ENCODE measurements around the gene KCTD2. TPM values are rescaled to one million over a fixed set of nuclear protein-coding genes. Genes with fewer than 3 reads are reported as not detected.
A peak's percentile ranks its signal among the peaks of the same experiment; 100 is the strongest.

Gene KCTD2
- total RNA-seq, 1 donor from 2014 or later, result 22.9 TPM

- H3K4me1 ChIP-seq, result peaks cover 61% of the 10 kb centered on the region
- no peak for DNase-seq
- peaks cover 8% of the 10 kb centered on the region for H3K36me3 ChIP-seq
- intact Hi-C loops (cut with DNase I), result loop anchor here (10.0 kb wide), 1 partner anchor 63 kb away; no protein-coding TSS in a partner anchor
- no peak overlapping the region for H3K27ac ChIP-seq
- no peak for ATAC-seq
- no peak overlapping the region for H3K4me3 ChIP-seq
- H3K27me3 ChIP-seq (ENCODE audit: low read depth), result no peaks in the 10 kb centered on the region
- TF ChIP-seq CTCF (IDR thresholded peaks at IDR 0.05), result no peak
- no peaks in the 10 kb centered on the region for H3K9me3 ChIP-seq
Measured at GRCh38 chr17:75111777-75112335, 64.8 kb downstream of the KCTD2 start.

- intact Hi-C loops (cut with DNase I), result loop anchor here (10.0 kb wide), 1 partner anchor 61 kb away; no protein-coding TSS in a partner anchor
- ATAC-seq (peak; percentile 81 to 86), DNase-seq (peak; percentile 87)
- Histone ChIP-seq H3K9me3 (no peaks in the 10 kb centered on the region), H3K4me3 (peak overlapping the region; percentile 71), H3K27ac (peak overlapping the region; percentile 91), H3K27me3 (ENCODE audit: low read depth) (no peaks in the 10 kb centered on the region), H3K36me3 (peaks cover 8% of the 10 kb centered on the region), H3K4me1 (peaks cover 60% of the 10 kb centered on the region)
- TF ChIP-seq CTCF (IDR thresholded peaks at IDR 0.05), result peak; percentile 95
Measured at GRCh38 chr17:75113798-75114551, 67.0 kb downstream of the KCTD2 start.

- intact Hi-C loops (cut with DNase I), result loop anchor here (10.0 kb wide), 1 partner anchor 60 kb away; no protein-coding TSS in a partner anchor
- Histone ChIP-seq H3K36me3 (peaks cover 10% of the 10 kb centered on the region), H3K27me3 (ENCODE audit: low read depth) (no peaks in the 10 kb centered on the region), H3K4me1 (peaks cover 54% of the 10 kb centered on the region), H3K4me3 (peak overlapping the region; percentile 71), H3K9me3 (no peaks in the 10 kb centered on the region), H3K27ac (peak overlapping the region; percentile 91)
- ATAC-seq, result no peak
- no peak for DNase-seq
- TF ChIP-seq CTCF (IDR thresholded peaks at IDR 0.05), result no peak
Measured at GRCh38 chr17:75114552-75115314, 67.7 kb downstream of the KCTD2 start.

Other genes with a start within 250 kb of the KCTD2 start
- gene GRIN2C, start 187.3 kb upstream of the KCTD2 start, total RNA-seq, result 0.83 TPM
- 12.6 TPM for gene FDXR, start 174.2 kb upstream of the KCTD2 start, total RNA-seq
- not detected for gene FADS6, start 153.6 kb upstream of the KCTD2 start, total RNA-seq
- 0.21 TPM for gene USH1G, start 124.0 kb upstream of the KCTD2 start, total RNA-seq
- gene OTOP2, start 123.0 kb upstream of the KCTD2 start, total RNA-seq, result not detected
- gene OTOP3, start 111.3 kb upstream of the KCTD2 start, total RNA-seq, result not detected
- 28.6 TPM for gene HID1, start 74.5 kb upstream of the KCTD2 start, total RNA-seq
- 12.6 TPM for gene CDR2L, start 59.6 kb upstream of the KCTD2 start, total RNA-seq
- gene MRPL58, start 34.6 kb upstream of the KCTD2 start, total RNA-seq, result 22.4 TPM
- gene ATP5PD, start 256 bp upstream of the KCTD2 start, total RNA-seq, result 171 TPM
- gene SLC16A5, start 40.7 kb downstream of the KCTD2 start, total RNA-seq, result 32.3 TPM
- gene ARMC7, start 62.7 kb downstream of the KCTD2 start, total RNA-seq, result 16.7 TPM
- 34.9 TPM for gene NT5C, start 84.5 kb downstream of the KCTD2 start, total RNA-seq
- 61.1 TPM for gene JPT1, start 107.3 kb downstream of the KCTD2 start, total RNA-seq
- gene SUMO2, start 135.7 kb downstream of the KCTD2 start, total RNA-seq, result 351 TPM
- 66.8 TPM for gene NUP85, start 158.5 kb downstream of the KCTD2 start, total RNA-seq
- gene GGA3, start 214.4 kb downstream of the KCTD2 start, total RNA-seq, result 68.6 TPM
- 38.3 TPM for gene MRPS7, start 214.7 kb downstream of the KCTD2 start, total RNA-seq
- 32.1 TPM for gene MIF4GD, start 224.0 kb downstream of the KCTD2 start, total RNA-seq
- gene SLC25A19, start 242.2 kb downstream of the KCTD2 start, total RNA-seq, result 41.5 TPM